ENCODE measurements around the gene PCDHA9. TPM values are rescaled to one million over a fixed set of nuclear protein-coding genes. Genes with fewer than 3 reads are reported as not detected.
"Not testable (repeated sequence)": the region's sequence is repeated elsewhere in the genome, so short reads cannot be mapped to it uniquely, and the experiment has no call there.

PCDHA9 gene
- total RNA-seq, 2 donors from 2014 or later: 0.04 TPM; not detected in 1

DNA sequence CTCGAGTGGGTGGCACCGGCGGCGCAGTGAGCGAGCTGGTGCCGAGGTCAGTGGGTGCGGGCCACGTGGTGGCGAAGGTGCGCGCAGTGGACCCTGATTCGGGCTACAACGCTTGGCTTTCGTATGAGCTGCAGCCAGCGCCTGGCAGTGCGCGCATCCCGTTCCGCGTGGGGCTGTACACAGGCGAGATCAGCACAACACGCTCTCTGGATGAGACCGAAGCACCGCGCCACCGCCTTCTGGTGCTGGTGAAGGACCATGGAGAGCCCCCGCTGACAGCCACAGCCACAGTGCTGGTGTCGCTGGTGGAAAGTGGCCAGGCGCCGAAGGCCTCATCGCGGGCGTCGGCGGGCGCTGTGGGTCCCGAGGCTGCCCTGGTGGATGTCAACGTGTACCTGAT, 24.7 kb upstream of the PCDHA9 start:
- H3K4me3 ChIP-seq: no peak overlapping the region
- TF ChIP-seq, protein P1, sequence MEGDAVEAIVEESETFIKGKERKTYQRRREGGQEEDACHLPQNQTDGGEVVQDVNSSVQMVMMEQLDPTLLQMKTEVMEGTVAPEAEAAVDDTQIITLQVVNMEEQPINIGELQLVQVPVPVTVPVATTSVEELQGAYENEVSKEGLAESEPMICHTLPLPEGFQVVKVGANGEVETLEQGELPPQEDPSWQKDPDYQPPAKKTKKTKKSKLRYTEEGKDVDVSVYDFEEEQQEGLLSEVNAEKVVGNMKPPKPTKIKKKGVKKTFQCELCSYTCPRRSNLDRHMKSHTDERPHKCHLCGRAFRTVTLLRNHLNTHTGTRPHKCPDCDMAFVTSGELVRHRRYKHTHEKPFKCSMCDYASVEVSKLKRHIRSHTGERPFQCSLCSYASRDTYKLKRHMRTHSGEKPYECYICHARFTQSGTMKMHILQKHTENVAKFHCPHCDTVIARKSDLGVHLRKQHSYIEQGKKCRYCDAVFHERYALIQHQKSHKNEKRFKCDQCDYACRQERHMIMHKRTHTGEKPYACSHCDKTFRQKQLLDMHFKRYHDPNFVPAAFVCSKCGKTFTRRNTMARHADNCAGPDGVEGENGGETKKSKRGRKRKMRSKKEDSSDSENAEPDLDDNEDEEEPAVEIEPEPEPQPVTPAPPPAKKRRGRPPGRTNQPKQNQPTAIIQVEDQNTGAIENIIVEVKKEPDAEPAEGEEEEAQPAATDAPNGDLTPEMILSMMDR (IDR thresholded peaks at IDR 0.05): no peak
- no peaks in the 10 kb centered on the region for H3K27me3 ChIP-seq
- peaks cover 0 to 47% of the 10 kb centered on the region in 2 donors for H3K9me3 ChIP-seq
- no peak for DNase-seq (ENCODE audit: low spot score)
- no peak overlapping the region for H3K27ac ChIP-seq
- H3K4me1 ChIP-seq: no peaks in the 10 kb centered on the region
- no peaks in the 10 kb centered on the region for H3K36me3 ChIP-seq

DNA sequence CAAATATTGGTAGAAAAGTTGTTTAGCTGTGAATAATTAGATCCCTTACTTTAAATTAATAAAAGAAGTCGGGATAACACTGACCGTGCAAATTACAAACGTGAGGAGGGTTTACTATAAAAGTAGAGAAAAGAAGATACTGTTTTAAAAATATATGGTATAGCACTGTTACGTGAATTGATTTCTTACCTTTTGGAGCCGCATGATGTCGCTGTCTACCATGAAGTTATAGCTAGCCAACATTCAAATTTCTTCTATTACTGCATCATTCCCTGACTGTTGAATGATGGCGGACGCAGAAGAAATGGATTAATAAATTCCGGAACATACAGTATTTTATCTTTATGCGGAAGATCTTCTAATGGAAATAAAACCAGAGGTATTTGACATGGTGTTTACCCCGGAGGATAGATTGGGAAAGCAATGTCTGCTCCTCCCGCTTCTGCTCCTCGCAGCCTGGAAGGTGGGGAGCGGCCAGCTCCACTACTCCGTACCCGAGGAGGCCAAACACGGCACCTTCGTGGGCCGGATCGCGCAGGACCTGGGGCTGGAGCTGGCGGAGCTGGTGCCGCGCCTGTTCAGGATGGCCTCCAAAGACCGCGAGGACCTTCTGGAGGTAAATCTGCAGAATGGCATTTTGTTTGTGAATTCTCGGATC, 20.3 kb upstream of the PCDHA9 start, which contains the start of gene PCDHA6:
Gene PCDHA6 (plus strand): TSS at position 257 of the 658 bp plus-strand sequence. CDS start 132 bp downstream, at position 389.
- TF ChIP-seq, protein P1 (IDR thresholded peaks at IDR 0.05): no peak
- Histone ChIP-seq H3K9me3 (peaks cover 0 to 55% of the 10 kb centered on the region in 2 donors), H3K4me3 (peak within 1 kb of the TSS in 1 of 2 donors; percentile 36), H3K27ac (no peak within 1 kb of the TSS), H3K27me3 (peaks cover 0 to 3% of the 10 kb centered on the region in 2 donors), H3K4me1 (no peaks in the 10 kb centered on the region), H3K36me3 (no peaks in the 10 kb centered on the region)
- no peak for DNase-seq (ENCODE audit: low spot score)

GRCh38 chr5:140828362-140828737, 19.8 kb upstream of the PCDHA9 start:
- no peaks in the 10 kb centered on the region for H3K4me1 ChIP-seq
- peaks cover 0 to 56% of the 10 kb centered on the region in 2 donors for H3K9me3 ChIP-seq

DNA sequence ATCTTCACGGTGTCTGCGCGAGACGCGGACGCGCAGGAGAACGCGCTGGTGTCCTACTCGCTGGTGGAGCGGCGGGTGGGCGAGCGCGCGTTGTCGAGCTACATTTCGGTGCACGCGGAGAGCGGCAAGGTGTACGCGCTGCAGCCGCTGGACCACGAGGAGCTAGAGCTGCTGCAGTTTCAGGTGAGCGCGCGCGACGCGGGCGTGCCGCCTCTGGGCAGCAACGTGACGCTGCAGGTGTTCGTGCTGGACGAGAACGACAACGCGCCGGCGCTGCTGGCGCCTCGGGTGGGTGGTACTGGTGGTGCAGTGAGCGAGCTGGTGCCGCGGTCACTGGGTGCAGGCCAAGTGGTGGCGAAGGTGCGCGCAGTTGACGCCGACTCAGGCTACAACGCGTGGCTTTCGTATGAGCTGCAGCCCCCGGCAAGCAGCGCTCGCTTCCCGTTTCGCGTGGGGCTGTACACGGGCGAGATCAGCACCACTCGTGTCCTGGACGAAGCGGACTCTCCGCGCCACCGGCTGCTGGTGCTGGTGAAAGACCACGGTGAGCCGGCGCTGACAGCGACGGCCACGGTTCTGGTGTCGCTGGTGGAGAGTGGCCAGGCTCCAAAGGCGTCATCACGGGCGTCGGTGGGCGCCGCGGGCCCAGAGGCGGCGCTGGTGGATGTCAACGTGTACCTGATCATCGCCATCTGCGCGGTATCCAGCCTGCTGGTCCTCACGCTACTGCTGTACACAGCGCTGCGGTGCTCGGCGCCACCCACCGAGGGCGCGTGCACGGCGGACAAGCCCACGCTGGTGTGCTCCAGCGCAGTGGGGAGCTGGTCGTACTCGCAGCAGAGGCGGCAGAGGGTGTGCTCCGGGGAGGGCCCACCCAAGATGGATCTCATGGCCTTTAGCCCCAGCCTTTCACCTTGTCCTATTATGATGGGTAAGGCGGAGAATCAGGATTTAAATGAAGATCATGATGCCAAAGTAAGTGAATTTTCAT, 18.4 kb upstream of the PCDHA9 start:
- not testable (repeated sequence) for H3K27me3 ChIP-seq; H3K36me3 ChIP-seq; H3K4me1 ChIP-seq; H3K4me3 ChIP-seq; DNase-seq (ENCODE audit: low spot score); H3K27ac ChIP-seq
- peaks cover 0 to 69% of the 10 kb centered on the region in 2 donors for H3K9me3 ChIP-seq

More at GRCh38 chr5:140828362-140828737, 19.8 kb upstream of the PCDHA9 start:
- Histone ChIP-seq H3K27me3 (peaks cover 0 to 3% of the 10 kb centered on the region in 2 donors), H3K4me3 (peak overlapping the region in 1 of 2 donors; percentile 36), H3K27ac (no peak overlapping the region), H3K36me3 (no peaks in the 10 kb centered on the region)
- TF ChIP-seq, protein P1 (IDR thresholded peaks at IDR 0.05): no peak
- DNase-seq (ENCODE audit: low spot score): no peak

- H3K4me3 ChIP-seq: peak within 1 kb of the TSS in 1 of 2 donors; percentile 29
- peaks cover 0 to 55% of the 10 kb centered on the region in 2 donors for H3K9me3 ChIP-seq
- TF ChIP-seq, protein P1 (IDR thresholded peaks at IDR 0.05): peak in 1 of 2 donors; percentile 30
- H3K27me3 ChIP-seq: peaks cover 0 to 3% of the 10 kb centered on the region in 2 donors
- H3K4me1 ChIP-seq: no peaks in the 10 kb centered on the region
- H3K36me3 ChIP-seq: no peaks in the 10 kb centered on the region
- no peak for DNase-seq (ENCODE audit: low spot score)
- no peak within 1 kb of the TSS for H3K27ac ChIP-seq
Observed at GRCh38 chr5:140833993-140834392, 14.2 kb upstream of the PCDHA9 start, which contains the start of gene PCDHA7. Gene PCDHA7 (plus strand): TSS chr5:140834269. CDS start chr5:140834384, 115 bp downstream.

GRCh38 chr5:140834439-140835008, 13.7 kb upstream of the PCDHA9 start:
- not testable (repeated sequence) for H3K27ac ChIP-seq; H3K27me3 ChIP-seq; H3K4me1 ChIP-seq; DNase-seq (ENCODE audit: low spot score); H3K36me3 ChIP-seq
- H3K9me3 ChIP-seq: peaks cover 0 to 51% of the 10 kb centered on the region in 2 donors
- peak overlapping the region in 1 of 2 donors; percentile 29 for H3K4me3 ChIP-seq
